Astrocyte (in vitro differentiated cells and primary cell): ENCODE measurements around the gene ZNF438. TPM values are rescaled to one million over a fixed set of nuclear protein-coding genes. Genes with fewer than 3 reads are reported as not detected.
"Not testable (repeated sequence)": the region's sequence is repeated elsewhere in the genome, so short reads cannot be mapped to it uniquely, and the experiment has no call there.

Experiments
- DNase-seq: peaks from one replicate; pipeline ENCODE4 v3.0.0-alpha.2; 2010; ENCODE audit warnings: low read depth
- FAIRE-seq: peaks from 2 replicates; lab custom pipeline; 2011; peaks lifted over from hg19 to GRCh38; lab: Jason Lieb, UNC
- H2AFZ ChIP-seq: 2 replicates; pipeline ENCODE4 v1.6.0; 2012; ENCODE audit warnings: low read depth, low read length, inconsistent platforms
- H3K27ac ChIP-seq: 2 replicates; pipeline ENCODE4 v1.5.1; 2011; ENCODE audit warnings: low read depth, low read length, inconsistent platforms
- H3K27me3 ChIP-seq: 2 replicates; pipeline ENCODE4 v1.6.0; 2011; ENCODE audit warnings: low read length, inconsistent platforms; ENCODE audit not compliant: insufficient read depth
- H3K36me3 ChIP-seq: 2 replicates; pipeline ENCODE4 v1.5.1; 2011; ENCODE audit warnings: low read length, inconsistent platforms; ENCODE audit not compliant: insufficient read depth
- H3K4me1 ChIP-seq: 2 replicates; pipeline ENCODE4 v1.5.1; 2011; ENCODE audit warnings: low read length, inconsistent platforms; ENCODE audit not compliant: insufficient read depth
- H3K4me2 ChIP-seq: 2 replicates; pipeline ENCODE4 v1.6.0; 2012; ENCODE audit warnings: low read length, inconsistent platforms
- H3K4me3 ChIP-seq: 2 replicates; pipeline ENCODE4 v1.5.1; 2011; ENCODE audit warnings: low read depth, mild to moderate bottlenecking, low read length, inconsistent platforms; ENCODE audit not compliant: insufficient read depth
- H3K79me2 ChIP-seq: 2 replicates; pipeline ENCODE4 v1.6.0; 2012; ENCODE audit warnings: mild to moderate bottlenecking, low read length, inconsistent platforms; ENCODE audit not compliant: insufficient read depth
- H3K9ac ChIP-seq: 2 replicates; pipeline ENCODE4 v1.6.0; 2012; ENCODE audit warnings: mild to moderate bottlenecking, low read length, inconsistent platforms
- H3K9me3 ChIP-seq: 2 replicates; pipeline ENCODE4 v1.5.1; 2012; ENCODE audit warnings: low read depth, mild to moderate bottlenecking, low read length, inconsistent platforms; ENCODE audit not compliant: insufficient read depth
- H4K20me1 ChIP-seq: 2 replicates; pipeline ENCODE4 v1.6.0; 2012; ENCODE audit warnings: low read length, inconsistent platforms; ENCODE audit not compliant: insufficient read depth
- H3K27ac Mint-ChIP-seq: one replicate; pipeline ENCODE4 v1.8.0; 2021; ENCODE audit warnings: mild to moderate bottlenecking, mixed read lengths; ENCODE audit not compliant: unreplicated experiment
- H3K27me3 Mint-ChIP-seq: one replicate; pipeline ENCODE4 v1.8.0; 2021; ENCODE audit warnings: low read depth, mixed read lengths; ENCODE audit not compliant: unreplicated experiment
- H3K36me3 Mint-ChIP-seq: one replicate; pipeline ENCODE4 v1.8.0; 2021; ENCODE audit warnings: low read depth, mixed read lengths; ENCODE audit not compliant: unreplicated experiment
- H3K4me1 Mint-ChIP-seq: one replicate; pipeline ENCODE4 v1.8.0; 2021; ENCODE audit warnings: low read depth, mixed read lengths; ENCODE audit not compliant: unreplicated experiment
- H3K4me3 Mint-ChIP-seq: one replicate; pipeline ENCODE4 v1.8.0; 2021; ENCODE audit warnings: mild to moderate bottlenecking, moderate library complexity, mixed read lengths; ENCODE audit not compliant: unreplicated experiment
- H3K9me3 Mint-ChIP-seq: one replicate; pipeline ENCODE4 v1.8.0; 2021; ENCODE audit warnings: mild to moderate bottlenecking, mixed read lengths; ENCODE audit not compliant: unreplicated experiment
- EZH2 ChIP-seq: IDR thresholded peaks from 2 replicates; pipeline ENCODE4 v1.6.1; 2012; ENCODE audit warnings: mild to moderate bottlenecking, low read length, inconsistent platforms; ENCODE audit not compliant: insufficient read depth
- total RNA-seq: library from RNA; stranded (reverse); gene quantifications from 2 replicates; pipeline ENCODE4 v1.2.1, GENCODE V29; 2021
- TF ChIP-seq, protein P1 (sequence below): IDR thresholded peaks from 2 replicates; pipeline ENCODE4 v1.5.1; 2011; ENCODE audit warnings: low read depth, mild to moderate bottlenecking, inconsistent platforms, low read length, moderate library complexity; ENCODE audit not compliant: insufficient read depth

Gene ZNF438
- total RNA-seq, 1 donor from 2014 or later: 2.2 TPM

DNA sequence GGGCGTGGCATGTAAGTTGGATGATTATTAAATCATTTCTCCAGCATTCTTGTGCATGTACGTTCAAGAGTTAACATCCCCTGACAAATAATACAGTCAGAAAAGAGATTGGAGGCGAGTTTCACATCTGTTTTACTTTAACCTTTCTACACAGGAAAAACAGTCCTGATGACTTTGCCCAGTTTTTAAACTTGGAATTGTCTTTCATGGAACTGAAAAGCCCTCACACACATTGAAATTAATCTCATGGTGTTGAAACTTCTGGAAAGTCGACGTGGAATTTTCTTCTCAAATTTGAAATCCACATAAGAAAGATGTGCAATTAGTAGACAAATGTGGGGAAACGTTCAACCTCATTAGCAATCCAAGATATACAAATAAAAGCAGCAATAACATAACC, 31.2 kb upstream of the ZNF438 start:
- no peaks in the 10 kb centered on the region for H3K79me2 ChIP-seq
- Mint-ChIP-seq H3K4me3 (no peak overlapping the region), H3K4me1 (peaks cover 15% of the 10 kb centered on the region), H3K27me3 (no peaks in the 10 kb centered on the region), H3K9me3 (peaks cover 3% of the 10 kb centered on the region), H3K27ac (no peak overlapping the region), H3K36me3 (no peaks in the 10 kb centered on the region)
- H3K4me2 ChIP-seq: peak overlapping the region; percentile 21
- no peaks in the 10 kb centered on the region for H3K27me3 ChIP-seq
- H4K20me1 ChIP-seq: no peaks in the 10 kb centered on the region
- no peak overlapping the region for H3K9ac ChIP-seq
- DNase-seq: peak; percentile 36
- H3K4me1 ChIP-seq: peaks cover 13% of the 10 kb centered on the region
- H3K36me3 ChIP-seq: no peaks in the 10 kb centered on the region
- TF ChIP-seq, protein P1, sequence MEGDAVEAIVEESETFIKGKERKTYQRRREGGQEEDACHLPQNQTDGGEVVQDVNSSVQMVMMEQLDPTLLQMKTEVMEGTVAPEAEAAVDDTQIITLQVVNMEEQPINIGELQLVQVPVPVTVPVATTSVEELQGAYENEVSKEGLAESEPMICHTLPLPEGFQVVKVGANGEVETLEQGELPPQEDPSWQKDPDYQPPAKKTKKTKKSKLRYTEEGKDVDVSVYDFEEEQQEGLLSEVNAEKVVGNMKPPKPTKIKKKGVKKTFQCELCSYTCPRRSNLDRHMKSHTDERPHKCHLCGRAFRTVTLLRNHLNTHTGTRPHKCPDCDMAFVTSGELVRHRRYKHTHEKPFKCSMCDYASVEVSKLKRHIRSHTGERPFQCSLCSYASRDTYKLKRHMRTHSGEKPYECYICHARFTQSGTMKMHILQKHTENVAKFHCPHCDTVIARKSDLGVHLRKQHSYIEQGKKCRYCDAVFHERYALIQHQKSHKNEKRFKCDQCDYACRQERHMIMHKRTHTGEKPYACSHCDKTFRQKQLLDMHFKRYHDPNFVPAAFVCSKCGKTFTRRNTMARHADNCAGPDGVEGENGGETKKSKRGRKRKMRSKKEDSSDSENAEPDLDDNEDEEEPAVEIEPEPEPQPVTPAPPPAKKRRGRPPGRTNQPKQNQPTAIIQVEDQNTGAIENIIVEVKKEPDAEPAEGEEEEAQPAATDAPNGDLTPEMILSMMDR: no peak
- no peak for TF ChIP-seq EZH2
- FAIRE-seq: no peak
- H2AFZ ChIP-seq: no peak overlapping the region
- H3K4me3 ChIP-seq: no peak overlapping the region
- H3K9me3 ChIP-seq: no peaks in the 10 kb centered on the region
- no peak overlapping the region for H3K27ac ChIP-seq

DNA sequence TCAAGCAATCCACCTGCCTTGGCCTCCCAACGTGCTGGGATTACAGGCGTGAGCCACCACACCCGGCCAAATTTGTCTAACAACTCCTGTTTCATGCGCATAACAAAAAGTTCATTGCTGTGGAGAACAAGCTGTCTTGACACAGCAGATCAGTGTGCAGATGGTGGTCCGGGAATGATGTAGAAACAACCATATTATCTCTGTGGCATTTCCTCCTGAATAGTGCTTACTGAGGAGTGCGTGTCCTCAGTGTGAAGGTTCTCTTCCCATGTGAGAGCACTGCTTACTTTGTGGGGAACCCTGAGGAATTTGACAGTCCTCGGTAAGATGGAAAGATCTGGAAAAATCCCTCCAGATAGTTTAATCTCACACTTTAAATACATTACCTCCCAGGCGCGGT, 30.3 kb upstream of the ZNF438 start:
- H3K27me3 Mint-ChIP-seq: no peaks in the 10 kb centered on the region
- Histone ChIP-seq H3K36me3 (no peaks in the 10 kb centered on the region), H3K79me2 (no peaks in the 10 kb centered on the region), H3K4me1 (peaks cover 13% of the 10 kb centered on the region), H3K4me2 (no peak overlapping the region), H3K27ac (no peak overlapping the region), H3K9me3 (no peaks in the 10 kb centered on the region), H4K20me1 (no peaks in the 10 kb centered on the region), H3K27me3 (no peaks in the 10 kb centered on the region), H2AFZ (no peak overlapping the region), H3K4me3 (no peak overlapping the region), H3K9ac (no peak overlapping the region)
- DNase-seq (no peak), FAIRE-seq (no peak)
- H3K9me3 Mint-ChIP-seq: no peaks in the 10 kb centered on the region
- H3K4me3 Mint-ChIP-seq: no peak overlapping the region
- TF ChIP-seq EZH2: no peak
- TF ChIP-seq, protein P1: no peak
- no peaks in the 10 kb centered on the region for H3K36me3 Mint-ChIP-seq
- H3K27ac Mint-ChIP-seq: no peak overlapping the region
- H3K4me1 Mint-ChIP-seq: peaks cover 15% of the 10 kb centered on the region

DNA sequence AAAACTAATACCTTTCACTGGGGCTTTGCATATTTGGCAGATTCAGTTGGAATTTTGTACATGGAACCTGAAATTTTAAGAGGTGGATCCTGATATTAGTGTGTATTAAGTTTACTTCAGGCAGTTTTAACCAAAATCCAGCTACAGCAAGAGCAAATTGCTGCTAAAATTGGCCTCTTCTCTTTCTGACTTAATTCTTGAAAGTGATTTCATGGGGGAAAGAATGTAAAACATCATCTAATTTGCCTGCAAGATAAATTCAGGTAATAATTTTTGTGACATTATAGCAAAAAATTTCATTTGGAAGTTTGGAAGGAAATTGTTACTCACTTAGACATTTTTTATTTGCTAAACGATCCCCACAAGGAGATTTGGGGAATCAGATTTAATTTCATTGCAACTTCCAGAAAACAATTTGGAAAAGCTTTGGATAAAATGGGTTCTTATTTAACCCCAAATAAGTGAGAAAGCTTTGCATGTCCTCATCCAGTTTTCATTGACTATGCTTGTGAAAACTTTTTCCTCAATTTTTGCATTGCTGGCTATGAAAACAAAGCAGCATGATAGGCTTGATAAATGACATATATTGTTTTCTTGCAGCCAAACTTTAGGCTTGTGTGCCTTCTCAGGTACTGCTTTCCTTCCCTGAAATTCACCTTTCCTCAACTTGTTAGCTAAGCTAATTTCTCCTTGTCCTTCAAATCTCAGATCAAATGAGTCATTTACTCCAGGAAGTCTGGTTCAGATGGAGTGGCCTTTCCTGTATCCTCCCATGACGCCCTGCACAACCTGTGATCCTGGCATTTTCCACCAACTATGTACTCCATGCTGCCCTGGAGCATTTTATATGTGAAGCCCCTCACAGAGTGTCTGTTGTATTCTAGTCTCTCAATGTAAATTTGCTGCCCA, 27.4 kb upstream of the ZNF438 start:
- no peak overlapping the region for H3K4me2 ChIP-seq
- H4K20me1 ChIP-seq: no peaks in the 10 kb centered on the region
- Mint-ChIP-seq H3K27me3 (no peaks in the 10 kb centered on the region), H3K9me3 (no peaks in the 10 kb centered on the region), H3K36me3 (no peaks in the 10 kb centered on the region), H3K4me3 (no peak overlapping the region), H3K4me1 (peaks cover 8% of the 10 kb centered on the region), H3K27ac (no peak overlapping the region)
- no peaks in the 10 kb centered on the region for H3K36me3 ChIP-seq
- DNase-seq (no peak), FAIRE-seq (no peak)
- TF ChIP-seq, protein P1: no peak
- no peak for TF ChIP-seq EZH2
- H3K27ac ChIP-seq: no peak overlapping the region
- no peak overlapping the region for H2AFZ ChIP-seq
- no peak overlapping the region for H3K4me3 ChIP-seq
- peaks cover 8% of the 10 kb centered on the region for H3K4me1 ChIP-seq
- no peaks in the 10 kb centered on the region for H3K9me3 ChIP-seq
- no peak overlapping the region for H3K9ac ChIP-seq
- no peaks in the 10 kb centered on the region for H3K79me2 ChIP-seq
- H3K27me3 ChIP-seq: no peaks in the 10 kb centered on the region

DNA sequence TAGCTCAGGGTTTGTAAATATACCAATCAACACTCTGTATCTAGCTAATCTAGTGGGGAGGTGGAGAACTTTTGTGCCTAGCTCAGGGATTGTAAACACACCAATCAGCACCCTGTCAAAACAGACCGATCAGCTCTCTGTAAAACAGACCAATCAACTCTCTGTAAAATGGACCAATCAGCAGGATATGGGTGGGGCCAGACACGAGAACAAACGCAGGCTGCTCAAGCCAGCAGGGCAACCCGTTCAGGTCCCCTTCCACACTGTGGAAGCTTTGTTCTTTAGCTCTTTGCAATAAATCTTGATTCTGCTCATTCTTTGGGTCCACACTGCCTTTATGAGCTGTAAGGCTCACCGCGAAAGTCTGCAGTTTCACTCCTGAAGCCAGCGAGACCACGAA, 25.0 kb upstream of the ZNF438 start:
- H3K27me3 Mint-ChIP-seq, H3K4me3 ChIP-seq, H3K36me3 Mint-ChIP-seq, H3K4me2 ChIP-seq, H3K36me3 ChIP-seq, DNase-seq, H3K4me1 Mint-ChIP-seq, H3K27ac ChIP-seq, H3K9me3 Mint-ChIP-seq, H3K4me1 ChIP-seq, H3K9me3 ChIP-seq, H3K79me2 ChIP-seq, H2AFZ ChIP-seq, H4K20me1 ChIP-seq, FAIRE-seq, H3K9ac ChIP-seq, H3K4me3 Mint-ChIP-seq, H3K27me3 ChIP-seq: not testable (repeated sequence)
- peak overlapping the region; percentile 41 for H3K27ac Mint-ChIP-seq
